PFSK-1 (cell line): ENCODE results near the gene RAB3C.

Source experiments
- POLR2AphosphoS5 ChIP-seq: IDR thresholded peaks from 2 replicates; pipeline ENCODE4 v1.6.1; 2012; ENCODE audit warnings: low read depth, mild to moderate bottlenecking, control low read depth, low read length, moderate library complexity
- REST ChIP-seq, 2 experiments: IDR thresholded peaks; 2 replicates each; pipeline versions ENCODE4 v1.6.1 to v1.8.0; 2011 to 2012; ENCODE audit warnings: low read depth in 2 of 2, low read length in 2 of 2, control low read depth in 1 of 2, inconsistent platforms in 1 of 2, mild to moderate bottlenecking in 1 of 2, moderate library complexity in 1 of 2; ENCODE audit not compliant: insufficient read depth in 1 of 2

GRCh38 chr5:58827463-58827862, 244.6 kb downstream of the RAB3C start:
- TF ChIP-seq POLR2AphosphoS5 (no peak), REST (IDR thresholded peaks at IDR 0.05; ENCODE audit: insufficient read depth in 1 of 2, low read depth in 2 of 2, low read length in 2 of 2) (no peak)
